Urothelium cell line (cell line): ENCODE data around the gene LSS.
A peak's percentile ranks its signal among the peaks of the same experiment; 100 is the strongest.
"Not testable (repeated sequence)": the region's sequence is repeated elsewhere in the genome, so short reads cannot be mapped to it uniquely, and the experiment has no call there.

Experiments
- DNase-seq: peaks from one replicate; pipeline ENCODE4 v3.0.0; 2011; ENCODE audit warnings: low spot score, mixed read lengths
- FAIRE-seq: peaks from 2 replicates; lab custom pipeline; 2011; peaks lifted over from hg19 to GRCh38; lab: Jason Lieb, UNC

The LSS gene

DNA sequence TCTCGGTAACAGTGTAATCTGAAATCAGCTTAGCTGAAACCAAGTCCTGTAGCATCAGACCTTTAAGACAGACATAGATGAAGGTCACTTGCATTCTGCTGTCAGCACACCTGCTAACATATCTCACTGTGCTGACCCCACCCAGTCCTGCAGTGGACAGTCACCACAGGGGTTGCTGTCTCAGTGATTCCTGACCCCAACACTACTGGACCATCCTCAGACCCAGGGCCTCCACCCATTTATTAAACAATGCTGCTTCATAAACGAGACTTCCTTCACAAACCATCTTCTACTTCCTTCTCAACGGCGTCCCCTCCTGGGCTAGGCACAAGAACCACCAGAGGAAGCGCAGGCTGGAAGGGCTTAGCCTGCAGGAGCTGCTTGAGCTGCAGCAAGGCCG is 17.8 kb upstream of the LSS start:
- no peak for FAIRE-seq

DNA sequence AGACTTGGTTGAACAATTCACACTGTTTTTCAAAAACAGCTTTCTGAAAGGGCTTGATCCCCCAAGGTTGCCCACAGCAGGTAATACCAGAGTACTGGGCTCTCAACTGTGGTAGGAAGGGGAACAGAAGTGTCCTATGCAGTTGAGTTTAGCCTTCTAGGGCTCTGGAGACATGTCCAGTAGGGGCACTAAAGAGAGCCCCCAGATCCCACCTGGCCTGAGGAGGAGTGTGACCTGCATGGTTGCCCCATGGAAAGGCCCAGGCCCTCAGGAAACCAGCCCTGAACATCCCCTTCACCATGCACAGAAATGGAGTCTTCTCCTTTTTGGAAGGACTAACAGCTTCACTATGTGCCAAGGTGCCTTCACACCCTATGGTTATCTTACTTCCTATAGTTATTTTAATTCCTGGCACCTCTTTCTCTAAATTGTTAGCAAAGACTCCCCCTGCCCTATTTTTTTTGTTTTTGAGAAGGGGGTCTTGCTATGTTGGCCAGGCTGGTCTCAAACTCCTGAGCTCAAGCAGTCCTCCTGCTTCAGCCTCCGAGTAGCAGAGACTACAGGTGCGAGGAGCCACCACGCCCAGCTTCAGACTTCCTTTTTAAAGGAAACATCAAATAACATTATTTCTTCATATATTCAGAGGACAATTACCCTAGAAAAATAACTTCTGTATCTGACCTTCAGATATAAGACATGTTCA is 16.8 kb upstream of the LSS start:
- DNase-seq: no peak
- no peak for FAIRE-seq

More for the DNA sequence above, 17.8 kb upstream of the LSS start:
- no peak for DNase-seq

DNA sequence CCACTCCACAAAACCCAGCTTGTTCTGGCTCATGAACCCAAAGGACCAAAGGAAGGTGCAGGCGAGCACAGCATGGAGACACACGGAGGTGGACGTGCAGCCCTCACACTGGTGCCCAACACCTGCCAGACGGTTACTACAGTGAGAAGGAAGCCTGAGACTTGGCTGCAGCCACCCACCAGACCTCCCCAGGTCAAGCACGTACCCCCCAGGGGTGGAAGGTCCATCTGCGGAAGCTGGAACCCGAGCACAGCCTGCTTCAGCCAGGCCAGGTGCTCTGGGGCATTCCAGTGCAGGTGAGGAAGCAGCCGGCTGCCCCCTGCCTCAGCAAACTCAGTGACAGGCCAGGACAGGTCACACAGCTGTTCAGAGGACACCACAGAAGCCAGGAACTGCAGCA is 16.0 kb upstream of the LSS start:
- DNase-seq (no peak), FAIRE-seq (no peak)

DNA sequence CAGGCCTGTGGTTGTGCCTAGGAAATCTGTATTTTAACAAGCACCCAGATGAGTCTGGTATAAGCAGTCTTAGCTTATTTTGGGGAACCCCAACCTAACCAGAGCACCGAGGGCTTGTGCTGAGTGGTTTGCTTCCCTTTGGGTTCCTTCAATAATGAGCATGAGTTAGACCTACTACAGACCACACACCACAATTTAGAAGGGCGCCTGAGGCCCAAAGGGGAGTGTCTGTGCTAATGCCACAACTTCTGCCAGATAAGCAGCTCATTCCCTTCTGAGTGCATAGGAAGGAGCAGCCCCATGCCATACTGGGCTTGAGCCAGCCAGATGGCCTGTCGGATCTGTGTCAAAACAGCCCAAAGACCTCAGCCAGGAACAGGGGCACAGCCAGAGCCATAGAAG is 15.4 kb upstream of the LSS start:
- DNase-seq: no peak
- no peak for FAIRE-seq

DNA sequence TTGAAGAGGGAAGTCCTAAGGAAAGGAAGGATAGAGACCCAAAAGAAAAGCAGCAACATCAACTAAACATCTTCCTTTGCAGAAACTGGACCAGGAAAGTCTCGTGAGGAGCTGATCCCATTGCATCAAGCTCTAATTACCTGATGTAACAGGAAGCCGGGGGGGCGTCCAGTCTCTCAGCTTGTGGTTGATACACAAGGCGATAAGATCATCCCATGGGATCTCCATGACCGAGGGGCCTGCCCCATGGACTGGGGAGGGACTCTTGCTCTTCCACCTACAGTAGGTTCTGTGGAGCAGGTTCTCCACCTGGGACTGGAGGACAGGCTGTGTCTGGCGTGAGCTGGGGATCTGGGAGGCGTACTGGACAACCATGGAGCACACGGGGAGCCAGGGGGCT is 14.8 kb upstream of the LSS start:
- no peak for FAIRE-seq

DNA sequence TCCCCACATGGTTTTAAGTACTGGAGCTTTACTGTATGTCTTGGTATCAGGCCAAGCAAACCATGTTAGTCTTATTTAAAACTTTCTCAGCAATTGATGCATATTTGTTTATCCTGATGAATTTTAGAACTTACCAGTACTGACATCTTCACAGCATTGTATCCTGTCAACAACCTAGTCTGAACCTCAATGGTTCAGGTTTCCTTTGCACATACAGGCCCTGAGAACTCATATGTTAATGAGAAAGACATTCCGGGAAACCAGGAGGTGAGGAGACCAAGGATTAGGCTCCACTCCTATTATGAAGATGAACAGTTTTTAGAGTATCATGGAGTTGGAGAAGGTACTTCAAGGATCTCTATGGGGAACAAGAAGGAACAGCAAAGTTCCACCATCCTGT is 13.0 kb upstream of the LSS start:
- DNase-seq, FAIRE-seq: not testable (repeated sequence)

More for the DNA sequence above, 14.8 kb upstream of the LSS start:
- no peak for DNase-seq

DNA sequence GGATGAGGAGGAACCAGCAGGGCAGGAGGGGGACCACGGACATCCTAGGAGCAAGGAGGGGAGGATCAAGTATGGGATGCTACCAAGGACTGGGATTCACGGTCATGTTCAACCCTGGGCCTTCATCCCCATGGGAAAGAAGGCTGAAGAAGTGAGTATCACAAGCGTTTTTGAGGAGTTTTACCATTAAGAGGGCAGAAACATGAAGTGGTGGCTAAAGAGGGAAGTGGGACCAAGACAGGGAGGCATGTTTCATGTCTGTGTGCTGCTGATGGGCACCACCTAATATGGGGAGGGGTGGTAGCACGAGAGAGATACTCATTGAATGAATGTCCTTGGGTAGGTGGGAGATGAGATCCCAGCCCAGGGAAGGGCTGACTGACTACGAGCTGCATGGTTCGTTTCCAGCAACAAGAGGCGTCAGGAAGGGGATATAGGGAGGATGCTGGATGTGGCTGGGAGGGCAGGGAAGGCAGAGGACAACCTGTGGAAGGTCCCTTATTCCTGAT is 11.3 kb upstream of the LSS start:
- FAIRE-seq: no peak
- DNase-seq: no peak

DNA sequence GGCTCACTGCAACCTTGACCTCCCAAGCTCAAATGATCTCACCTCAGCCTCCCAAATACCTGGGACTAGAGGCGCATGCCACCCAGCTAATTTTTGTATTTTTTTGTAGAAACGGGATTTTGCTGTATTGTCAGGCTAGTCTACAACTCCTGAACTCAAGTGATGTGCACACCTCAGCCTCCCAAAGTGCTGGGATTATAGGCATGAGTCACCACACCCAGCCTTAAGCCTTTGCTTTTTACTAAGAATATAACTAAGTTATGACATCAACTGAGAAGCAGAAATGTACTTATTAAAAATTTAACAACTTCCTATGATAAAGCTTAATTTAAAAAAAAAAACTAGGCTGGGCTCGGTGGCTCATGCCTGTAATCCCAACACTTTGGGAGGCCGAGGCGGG is 8.9 kb upstream of the LSS start:
- FAIRE-seq (no peak), DNase-seq (no peak)

DNA sequence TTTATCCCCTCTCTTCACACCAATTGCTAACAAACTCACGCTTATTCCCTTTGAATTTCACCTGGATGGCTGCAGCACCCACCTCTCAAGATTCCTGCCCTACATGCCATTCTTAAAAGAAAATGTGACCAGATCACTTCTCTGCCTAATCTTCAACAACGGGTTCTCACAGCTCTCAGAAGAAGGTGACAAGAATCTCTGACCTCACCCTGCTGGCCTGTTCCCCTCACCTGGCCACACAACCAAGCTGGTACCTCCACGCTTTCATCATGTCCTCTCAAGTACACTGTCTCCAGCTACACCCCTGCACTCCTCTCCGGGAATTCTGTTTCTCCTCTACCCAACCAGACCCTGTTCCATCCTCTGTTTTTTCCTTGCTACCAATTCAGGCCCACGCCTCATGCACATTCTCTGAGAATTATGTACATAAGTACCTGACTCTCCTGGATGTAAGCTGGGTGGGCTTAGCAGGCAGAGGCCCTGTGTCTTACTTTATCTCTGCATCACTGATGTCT is 5.9 kb upstream of the LSS start:
- FAIRE-seq (no peak), DNase-seq (no peak)

DNA sequence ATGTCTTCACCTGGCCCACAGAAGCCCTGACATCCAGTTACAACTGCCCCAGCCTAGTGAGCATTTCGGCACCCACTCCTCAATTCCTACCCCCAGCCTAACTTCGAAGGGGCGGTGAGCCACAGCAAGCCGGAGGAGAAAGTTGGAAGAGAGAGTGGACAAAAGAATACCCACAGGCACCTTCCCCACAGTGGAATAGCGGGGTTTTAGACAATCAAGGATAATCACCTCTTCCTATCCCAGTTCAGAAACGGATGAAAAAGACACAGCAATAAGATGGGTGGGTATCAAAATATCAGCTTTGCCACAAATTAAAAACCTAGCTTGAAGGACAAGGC is 1.3 kb upstream of the LSS start:
- DNase-seq (no peak), FAIRE-seq (no peak)

DNA sequence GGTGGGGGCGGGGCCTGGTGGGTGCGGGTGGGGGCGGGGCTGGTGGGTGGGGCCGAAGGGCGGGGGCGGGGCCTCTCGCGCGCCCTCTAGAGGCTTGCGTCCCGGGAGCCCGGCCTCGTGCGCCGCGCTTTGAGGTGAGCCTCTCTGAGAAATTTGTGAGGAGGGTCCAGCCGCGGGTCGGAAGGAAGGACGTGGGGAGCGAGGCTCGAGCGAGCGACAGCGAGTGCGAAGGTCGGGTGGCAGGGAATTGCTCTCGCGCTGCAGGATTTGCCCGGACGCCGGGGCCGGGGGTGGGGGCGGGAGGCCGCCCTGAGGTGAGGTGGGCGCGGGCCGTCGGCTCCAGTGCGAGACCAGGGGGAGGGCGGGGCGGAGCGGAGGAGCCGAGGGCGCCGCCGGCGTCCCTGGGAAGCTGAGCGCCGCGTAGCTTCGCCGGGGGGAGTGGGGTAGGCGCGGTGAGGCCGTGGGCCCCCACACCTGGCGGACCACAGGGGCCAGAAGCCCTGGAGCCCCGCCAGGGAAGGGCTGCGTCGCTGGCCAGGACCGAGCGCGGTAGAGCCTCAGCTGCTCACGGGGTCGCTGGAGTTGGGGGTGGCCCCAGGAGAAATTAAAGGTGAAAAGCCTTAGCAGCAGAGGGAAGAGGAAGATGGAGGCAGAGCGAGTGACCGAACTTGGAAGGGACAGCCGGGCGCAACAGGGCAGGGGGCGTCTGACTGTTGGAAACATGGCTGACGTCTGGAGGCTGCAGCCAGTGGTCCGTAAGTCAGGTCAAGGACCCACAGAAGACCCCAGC is 754 bp upstream of the LSS start:
- FAIRE-seq (no peak), DNase-seq (peak; percentile 47)

DNA sequence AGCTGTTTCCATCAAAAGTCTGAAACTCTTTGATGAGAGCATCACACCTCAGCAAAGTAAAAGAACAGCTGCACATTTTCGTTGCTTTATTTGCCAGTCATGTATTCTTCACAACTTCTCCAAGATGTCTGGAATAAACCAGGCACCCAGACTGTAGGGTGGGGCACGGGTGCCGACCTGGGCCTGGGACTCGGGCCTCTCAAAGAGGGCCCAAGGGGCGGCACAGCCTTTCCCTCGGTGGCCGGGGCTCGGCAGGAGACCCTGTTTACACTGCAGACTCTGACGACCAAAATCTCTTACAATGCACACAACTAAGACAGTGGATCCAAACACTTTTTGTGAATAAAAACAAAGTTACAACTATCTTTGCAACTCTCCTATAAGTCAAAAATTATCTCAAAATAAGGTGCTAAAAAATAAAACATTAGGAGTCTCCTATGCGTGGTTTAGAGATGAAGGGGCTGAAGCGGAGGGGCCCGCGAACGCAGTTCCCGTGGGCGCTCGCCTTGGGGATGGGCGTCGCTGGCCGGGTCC is 696 bp downstream of the LSS start:
- FAIRE-seq: no peak

DNA sequence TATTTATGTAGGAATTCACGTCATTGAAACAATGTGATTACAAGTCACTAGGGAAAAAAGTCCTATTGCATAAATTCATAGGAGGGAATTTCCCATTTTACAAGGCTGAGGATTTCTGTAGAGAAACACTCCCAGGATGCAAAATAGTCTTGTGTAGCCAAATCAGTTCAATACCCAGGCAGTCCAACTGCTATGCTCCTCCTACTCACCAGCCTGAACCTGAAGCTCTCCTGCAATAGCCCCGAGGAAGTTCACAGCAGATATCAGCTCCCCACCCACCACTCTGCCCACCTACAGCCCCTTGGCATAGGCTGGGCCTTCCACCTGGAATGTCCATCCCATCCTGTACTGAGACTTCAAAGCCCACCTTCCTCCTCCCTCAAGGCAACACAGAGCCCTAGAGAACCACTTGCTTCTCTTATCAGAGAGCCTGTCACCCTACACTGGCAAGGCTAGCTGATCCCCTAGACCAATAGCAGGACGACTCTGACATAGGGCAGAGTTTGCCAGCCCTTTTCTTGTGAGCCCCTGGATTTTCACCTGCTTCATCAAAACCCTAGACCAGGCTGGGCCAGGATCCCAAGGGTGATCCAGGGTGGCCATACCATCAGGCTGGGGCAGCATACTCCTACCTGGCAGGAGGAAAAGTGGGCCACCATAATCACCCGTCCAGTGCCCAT is 1.5 kb downstream of the LSS start:
- no peak for DNase-seq

More for the DNA sequence above, 696 bp downstream of the LSS start:
- DNase-seq: peak; percentile 12

DNA sequence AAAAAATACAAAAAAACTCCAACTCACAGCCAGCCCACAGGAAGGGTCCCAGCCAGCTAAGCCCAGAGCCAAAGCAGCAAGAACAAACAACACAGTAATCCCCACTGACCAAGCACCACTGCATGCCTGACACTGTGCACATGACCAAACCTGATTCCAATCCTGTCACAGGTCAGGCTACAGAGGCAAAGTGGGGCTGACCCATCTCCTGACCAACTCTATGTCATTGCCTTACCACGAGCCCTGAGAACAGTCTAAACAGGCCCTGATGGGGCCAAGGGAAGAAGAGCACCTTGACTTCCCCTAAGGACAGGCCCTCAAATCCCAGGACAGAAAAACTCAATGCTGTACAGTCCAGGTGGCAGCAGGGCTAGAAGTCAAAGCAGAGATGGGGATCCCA is 2.4 kb downstream of the LSS start:
- DNase-seq: no peak
- FAIRE-seq: no peak

More for the DNA sequence above, 1.5 kb downstream of the LSS start:
- no peak for FAIRE-seq

DNA sequence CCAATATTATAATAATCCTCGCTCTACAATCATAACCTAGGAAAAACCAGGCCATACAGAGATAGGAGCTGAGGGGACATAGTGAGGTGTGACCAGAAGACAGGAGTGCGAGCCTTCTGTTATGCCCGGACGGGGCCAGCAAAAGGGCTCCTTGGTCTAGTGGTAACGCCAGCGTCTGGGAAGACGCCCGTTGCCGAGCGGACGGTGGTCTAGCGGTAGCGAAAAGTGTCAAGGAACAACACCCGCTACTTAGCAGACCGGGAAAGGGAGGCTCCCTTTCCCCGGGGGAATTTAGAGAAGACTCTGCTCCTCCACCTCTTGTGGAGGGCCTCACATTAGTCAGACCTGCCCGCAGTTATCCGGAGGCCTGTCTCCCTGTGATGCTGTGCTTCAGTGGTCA is 4.9 kb downstream of the LSS start:
- FAIRE-seq, DNase-seq: not testable (repeated sequence)

DNA sequence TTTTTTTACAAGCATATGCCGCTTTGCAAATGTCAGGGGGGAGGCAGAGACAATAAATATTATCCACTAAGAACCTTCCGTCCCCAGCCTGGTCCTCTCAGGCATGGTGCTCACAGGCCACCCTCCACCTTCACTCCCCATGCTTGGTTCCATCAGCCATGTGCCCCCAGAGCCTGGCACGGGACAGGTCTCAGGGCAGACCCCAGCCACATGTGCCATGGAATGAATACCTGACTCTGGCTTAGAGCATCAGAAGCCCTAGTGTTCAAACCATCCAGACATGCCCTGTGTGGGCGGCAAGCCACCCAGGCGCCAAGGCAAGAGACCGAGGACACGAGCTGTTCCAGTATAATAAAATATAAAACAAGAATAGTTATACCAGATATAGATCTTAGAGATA is 5.4 kb downstream of the LSS start:
- DNase-seq (no peak), FAIRE-seq (no peak)

DNA sequence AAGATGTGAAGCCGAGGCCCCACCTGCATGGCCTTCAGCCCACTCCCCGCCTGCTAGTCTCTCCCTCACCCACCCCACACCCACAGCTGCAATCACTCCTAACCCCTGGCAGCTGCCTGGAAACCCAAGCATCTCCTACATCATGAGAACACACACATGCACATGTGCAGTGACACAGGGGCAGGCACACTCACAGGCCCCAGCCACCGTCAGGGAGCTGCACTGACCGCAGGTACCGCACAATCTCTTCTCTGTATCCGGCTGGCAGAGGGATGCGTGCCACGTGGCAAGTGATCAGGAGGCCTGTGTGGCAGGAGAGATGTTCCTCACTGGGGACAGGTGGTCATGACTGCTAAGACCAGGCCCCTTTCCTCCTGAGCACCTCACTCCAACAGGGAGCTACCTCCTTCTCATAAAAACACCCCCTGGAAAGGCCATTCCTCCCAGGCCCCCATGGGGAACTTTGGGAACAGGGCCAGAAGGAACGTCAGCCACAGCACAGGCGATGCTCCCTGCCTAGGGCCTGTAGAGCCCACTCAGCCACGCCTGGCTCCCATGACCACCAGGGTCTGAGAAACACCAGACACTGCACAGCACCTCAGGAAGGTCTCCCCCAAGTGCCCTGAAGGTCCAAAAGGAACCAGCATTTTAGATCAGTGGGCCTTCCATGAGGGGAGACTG is 6.0 kb downstream of the LSS start:
- no peak for FAIRE-seq
- DNase-seq: no peak

DNA sequence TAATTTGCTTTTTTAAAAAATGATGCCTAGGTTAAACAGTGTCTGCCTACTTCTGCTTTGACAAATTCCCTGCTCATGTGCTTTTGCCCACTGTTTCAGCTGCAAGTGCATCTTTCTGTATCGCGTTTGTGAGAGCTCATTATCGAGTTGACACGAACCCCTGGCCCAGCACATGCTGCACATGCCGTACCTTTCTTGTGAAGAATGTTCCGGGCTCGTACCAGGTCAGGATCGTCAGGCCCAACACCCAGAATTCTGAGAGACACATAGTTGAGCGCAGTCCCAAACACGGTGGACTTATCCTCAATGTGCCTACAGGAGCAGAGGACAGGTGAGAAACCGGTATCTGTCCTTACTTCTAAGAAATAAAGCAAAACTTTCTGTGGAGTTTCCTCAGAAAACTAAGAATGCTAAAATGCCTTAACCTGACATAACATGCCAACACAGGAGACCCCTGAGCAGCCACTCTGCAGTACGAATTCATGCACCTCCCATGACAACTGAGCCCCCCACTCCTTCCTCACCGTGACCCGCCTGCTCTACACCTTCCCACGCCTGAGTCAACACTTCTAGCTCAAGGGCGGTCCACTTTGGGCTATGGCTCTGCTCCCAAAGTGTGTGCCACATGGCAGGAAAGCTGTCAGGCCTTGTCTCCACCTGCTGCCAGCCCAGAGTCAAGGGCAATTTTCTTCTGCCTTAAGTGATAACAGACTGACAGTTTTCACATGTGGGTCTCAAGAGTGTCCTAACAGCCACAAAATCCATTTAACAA is 6.7 kb downstream of the LSS start:
- no peak for FAIRE-seq
- no peak for DNase-seq

DNA sequence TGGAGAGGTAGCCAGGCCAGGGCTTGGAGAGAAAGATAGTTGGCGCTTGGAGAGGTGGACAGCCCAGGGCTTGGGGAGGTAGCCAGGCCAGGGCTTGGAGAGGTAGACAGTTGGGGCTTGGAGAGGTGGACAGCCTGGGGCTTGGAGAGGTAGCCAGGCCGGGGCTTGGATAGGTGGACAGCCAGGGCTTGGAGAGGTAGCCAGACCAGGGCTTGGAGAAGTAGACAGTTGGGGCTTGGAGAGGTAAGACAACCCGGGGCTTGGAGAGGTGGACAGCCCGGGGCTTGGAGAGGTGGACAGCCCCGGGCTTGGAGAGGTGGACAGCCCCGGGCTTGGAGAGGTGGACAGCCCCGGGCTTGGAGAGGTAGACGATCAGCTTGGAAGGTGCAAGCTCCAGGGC is 7.7 kb downstream of the LSS start:
- no peak for FAIRE-seq
- no peak for DNase-seq

DNA sequence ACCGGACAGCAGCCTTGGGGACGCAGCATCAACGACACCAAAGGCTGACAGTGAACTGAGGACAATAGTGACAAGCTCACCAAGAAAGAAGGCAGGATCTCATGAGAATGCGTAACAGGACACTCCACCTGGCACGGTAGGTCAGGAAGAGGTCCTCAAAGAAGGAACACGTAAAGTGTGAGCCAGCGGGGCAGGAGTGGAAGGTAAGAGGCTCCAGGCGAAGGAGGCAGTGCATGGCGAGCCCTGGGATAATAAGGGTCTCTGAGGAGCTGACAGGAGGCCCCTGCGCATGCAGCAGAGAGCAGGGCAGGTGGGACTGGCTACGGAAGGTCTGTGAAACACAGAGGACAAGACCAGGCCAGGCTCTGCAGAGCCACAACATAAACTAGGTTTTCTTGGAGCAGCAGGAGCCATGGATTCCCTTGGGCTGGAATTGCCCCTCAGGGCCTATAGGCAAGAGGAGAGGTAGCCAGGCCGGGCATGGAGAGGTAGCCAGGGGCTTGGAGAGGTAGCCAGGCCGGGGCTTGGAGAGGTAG is 8.2 kb downstream of the LSS start:
- no peak for DNase-seq
- no peak for FAIRE-seq
